T-helper 1 cell treated with Interleukin-12 subunit alpha and Interleukin-12 subunit beta and Interleukin-4 antibody, amounts not matched to agents 30 μg/mL and 1 μg/mL, for 36 hours (primary cell): Measurements from ENCODE around the gene AACS.
"Not testable (repeated sequence)": the region's sequence is repeated elsewhere in the genome, so short reads cannot be mapped to it uniquely, and the experiment has no call there.

Experiments
- H3K27ac Mint-ChIP-seq: one replicate; pipeline ENCODE4 v1.8.0; 2021; ENCODE audit warnings: mild to moderate bottlenecking, mixed read lengths
- H3K27me3 Mint-ChIP-seq: one replicate; pipeline ENCODE4 v1.8.0; 2021; ENCODE audit warnings: low read depth, mixed read lengths
- H3K36me3 Mint-ChIP-seq: one replicate; pipeline ENCODE4 v1.8.0; 2021; ENCODE audit warnings: low read depth, mixed read lengths
- H3K4me1 Mint-ChIP-seq: one replicate; pipeline ENCODE4 v1.8.0; 2021; ENCODE audit warnings: low read depth, mixed read lengths
- H3K4me3 Mint-ChIP-seq: one replicate; pipeline ENCODE4 v1.8.0; 2021; ENCODE audit warnings: mild to moderate bottlenecking, moderate library complexity, mixed read lengths
- H3K9me3 Mint-ChIP-seq: one replicate; pipeline ENCODE4 v1.8.0; 2021; ENCODE audit warnings: mixed read lengths

AACS gene, protein sequence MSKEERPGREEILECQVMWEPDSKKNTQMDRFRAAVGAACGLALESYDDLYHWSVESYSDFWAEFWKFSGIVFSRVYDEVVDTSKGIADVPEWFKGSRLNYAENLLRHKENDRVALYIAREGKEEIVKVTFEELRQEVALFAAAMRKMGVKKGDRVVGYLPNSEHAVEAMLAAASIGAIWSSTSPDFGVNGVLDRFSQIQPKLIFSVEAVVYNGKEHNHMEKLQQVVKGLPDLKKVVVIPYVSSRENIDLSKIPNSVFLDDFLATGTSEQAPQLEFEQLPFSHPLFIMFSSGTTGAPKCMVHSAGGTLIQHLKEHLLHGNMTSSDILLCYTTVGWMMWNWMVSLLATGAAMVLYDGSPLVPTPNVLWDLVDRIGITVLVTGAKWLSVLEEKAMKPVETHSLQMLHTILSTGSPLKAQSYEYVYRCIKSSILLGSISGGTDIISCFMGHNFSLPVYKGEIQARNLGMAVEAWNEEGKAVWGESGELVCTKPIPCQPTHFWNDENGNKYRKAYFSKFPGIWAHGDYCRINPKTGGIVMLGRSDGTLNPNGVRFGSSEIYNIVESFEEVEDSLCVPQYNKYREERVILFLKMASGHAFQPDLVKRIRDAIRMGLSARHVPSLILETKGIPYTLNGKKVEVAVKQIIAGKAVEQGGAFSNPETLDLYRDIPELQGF

DNA sequence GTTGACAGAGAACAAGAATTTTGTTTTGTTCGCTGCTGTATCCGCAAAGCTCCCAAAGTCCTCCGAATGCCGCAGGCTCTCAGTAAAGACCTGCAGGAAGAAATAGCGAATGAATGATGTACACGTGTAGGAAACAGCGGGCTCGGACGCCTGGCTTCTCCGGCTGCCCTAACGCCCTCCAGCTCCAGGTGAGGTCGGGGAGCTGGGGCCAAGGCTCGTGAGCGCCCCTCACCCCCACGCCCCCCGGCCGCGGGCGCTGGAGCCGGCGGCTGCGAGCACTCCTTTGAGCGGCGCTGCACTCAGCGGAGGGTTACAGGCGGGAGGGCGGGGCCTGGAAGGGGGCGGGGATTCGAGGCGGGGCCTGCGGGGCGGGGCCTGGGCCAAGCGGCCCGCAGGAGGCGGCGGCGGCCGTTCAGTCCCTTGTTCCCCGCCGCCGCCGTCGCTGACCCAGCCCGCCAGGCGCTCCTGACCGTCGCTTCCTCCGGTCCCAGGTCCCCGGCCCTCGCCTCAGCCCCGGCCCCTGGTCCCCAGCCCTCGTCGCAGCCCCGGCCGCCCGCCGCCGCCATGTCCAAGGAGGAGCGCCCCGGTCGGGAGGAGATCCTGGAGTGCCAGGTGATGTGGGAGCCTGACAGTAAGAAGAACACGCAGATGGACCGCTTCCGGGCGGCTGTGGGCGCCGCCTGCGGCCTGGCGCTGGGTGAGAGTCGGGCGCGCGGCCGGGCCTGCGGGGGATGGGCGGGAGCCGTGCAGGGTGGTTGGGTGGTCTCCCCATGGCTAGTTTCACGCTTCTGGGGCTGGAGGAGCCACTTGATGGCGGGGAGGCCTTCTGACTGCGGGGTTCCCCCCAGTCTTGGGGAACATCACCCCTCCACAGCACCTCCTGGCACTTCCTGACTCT is at the start of gene AACS:
AACS (plus strand) TSS at position 415 of the 898 bp plus-strand sequence; CDS start at position 565, 150 bp downstream.
- H3K27ac Mint-ChIP-seq = peak within 1 kb of the TSS; percentile 26
- H3K4me1 Mint-ChIP-seq = peaks cover 13% of the 10 kb centered on the region
- H3K4me3 Mint-ChIP-seq = peak within 1 kb of the TSS; percentile 73
- peaks cover 17% of the 10 kb centered on the region for H3K27me3 Mint-ChIP-seq
- H3K9me3 Mint-ChIP-seq = peaks cover 4% of the 10 kb centered on the region
- H3K36me3 Mint-ChIP-seq = no peaks in the 10 kb centered on the region

DNA sequence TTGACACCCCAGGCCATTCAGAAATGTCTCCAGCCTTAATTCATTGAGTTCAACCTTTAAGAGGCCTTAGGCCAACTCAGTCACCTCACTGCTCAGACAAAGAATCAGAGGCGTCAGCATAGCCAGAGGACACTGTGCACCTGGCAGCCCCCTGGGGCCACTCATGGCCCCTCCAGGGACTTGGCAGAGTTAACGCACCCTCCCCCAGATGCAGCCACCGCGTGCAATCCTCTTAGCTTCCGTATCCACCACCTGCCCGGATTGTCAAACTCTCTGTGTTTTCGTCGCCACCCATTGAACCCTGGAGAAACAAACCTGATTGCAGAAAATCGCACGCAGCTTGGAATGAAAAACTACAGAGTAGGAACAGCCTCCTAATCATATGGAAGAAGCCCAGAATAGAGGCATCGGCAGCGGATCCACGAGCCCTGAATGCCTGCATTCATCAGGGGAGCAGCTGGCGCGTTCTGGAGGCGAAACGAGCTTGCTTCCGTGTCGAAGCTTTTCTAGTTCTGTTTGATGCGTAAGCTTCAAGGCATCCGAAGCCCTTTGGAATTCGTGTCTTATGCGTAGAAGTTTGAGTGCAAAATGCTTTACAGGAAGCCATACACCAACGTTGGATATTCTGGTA is 49.4 kb upstream of the AACS start:
- Mint-ChIP-seq H3K27me3 (no peaks in the 10 kb centered on the region), H3K27ac (no peak overlapping the region), H3K4me1 (no peaks in the 10 kb centered on the region), H3K4me3 (no peak overlapping the region), H3K36me3 (peaks cover 7% of the 10 kb centered on the region), H3K9me3 (no peaks in the 10 kb centered on the region)

DNA sequence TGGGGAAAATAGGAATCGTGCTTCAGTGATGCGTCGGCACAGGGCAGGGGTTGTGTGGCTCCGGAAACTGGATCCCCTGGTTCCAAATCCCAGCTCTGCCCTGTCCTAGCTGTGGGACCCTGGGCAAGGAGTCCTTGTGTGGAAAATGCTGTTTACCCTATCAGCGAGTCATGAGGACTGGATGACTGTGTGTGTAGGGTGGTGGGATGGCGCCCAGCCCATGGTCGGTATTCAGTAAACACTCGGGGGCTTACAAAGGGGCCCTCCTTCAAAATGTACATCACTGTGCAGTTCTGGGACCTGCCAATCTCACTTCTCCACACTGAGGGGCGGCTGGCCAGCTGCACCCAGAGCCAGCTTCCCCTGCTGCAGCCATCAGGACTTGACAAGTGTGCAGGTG is 47.4 kb upstream of the AACS start:
- Mint-ChIP-seq H3K27me3 (no peaks in the 10 kb centered on the region), H3K36me3 (peaks cover 10% of the 10 kb centered on the region), H3K4me1 (no peaks in the 10 kb centered on the region), H3K4me3 (no peak overlapping the region), H3K27ac (no peak overlapping the region), H3K9me3 (no peaks in the 10 kb centered on the region)

DNA sequence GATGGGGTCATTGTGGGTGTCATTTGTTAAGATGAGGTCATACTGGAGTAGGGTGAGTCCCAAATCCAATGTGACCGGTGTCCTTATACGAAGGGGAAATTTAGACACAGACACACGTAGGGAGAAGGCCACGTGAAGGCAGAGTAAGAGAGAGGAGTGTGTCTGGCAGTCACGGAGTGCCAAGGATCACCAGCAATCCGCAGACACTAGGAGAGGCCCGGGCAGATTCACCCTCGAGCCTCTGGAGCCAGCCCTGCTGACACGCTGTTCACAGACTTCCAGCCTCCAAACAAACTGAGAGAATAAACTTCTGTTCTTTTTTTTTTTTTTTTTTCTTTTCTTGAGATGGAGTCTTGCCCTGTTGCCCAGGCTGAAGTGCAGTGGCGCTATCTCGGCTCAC is 46.9 kb upstream of the AACS start:
- Mint-ChIP-seq H3K4me1 (no peaks in the 10 kb centered on the region), H3K36me3 (peaks cover 13% of the 10 kb centered on the region), H3K4me3 (no peak overlapping the region), H3K27me3 (no peaks in the 10 kb centered on the region), H3K9me3 (no peaks in the 10 kb centered on the region), H3K27ac (no peak overlapping the region)

DNA sequence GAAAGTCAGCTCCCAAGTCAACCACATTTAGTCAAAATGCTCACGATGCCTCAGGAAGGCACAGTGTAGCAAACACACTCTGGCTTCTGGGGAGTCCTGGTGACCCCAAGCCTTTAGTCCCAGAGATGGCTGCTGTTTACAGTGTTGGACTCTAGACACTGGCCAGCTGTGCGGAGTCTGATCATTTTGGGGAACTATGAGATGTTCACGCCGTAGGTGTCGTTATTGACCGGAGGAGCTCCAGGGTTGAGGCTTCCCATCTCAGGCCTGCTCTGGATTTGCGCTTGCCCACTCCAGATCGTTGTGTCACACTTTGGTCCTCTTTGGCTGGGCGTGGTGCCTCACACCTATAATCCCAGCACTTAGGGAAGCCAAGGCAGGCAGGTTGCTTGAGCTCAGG is 44.1 kb upstream of the AACS start:
- no peak overlapping the region for H3K27ac Mint-ChIP-seq
- H3K27me3 Mint-ChIP-seq = no peaks in the 10 kb centered on the region
- no peak overlapping the region for H3K4me3 Mint-ChIP-seq
- peaks cover 13% of the 10 kb centered on the region for H3K36me3 Mint-ChIP-seq
- no peaks in the 10 kb centered on the region for H3K4me1 Mint-ChIP-seq
- no peaks in the 10 kb centered on the region for H3K9me3 Mint-ChIP-seq

DNA sequence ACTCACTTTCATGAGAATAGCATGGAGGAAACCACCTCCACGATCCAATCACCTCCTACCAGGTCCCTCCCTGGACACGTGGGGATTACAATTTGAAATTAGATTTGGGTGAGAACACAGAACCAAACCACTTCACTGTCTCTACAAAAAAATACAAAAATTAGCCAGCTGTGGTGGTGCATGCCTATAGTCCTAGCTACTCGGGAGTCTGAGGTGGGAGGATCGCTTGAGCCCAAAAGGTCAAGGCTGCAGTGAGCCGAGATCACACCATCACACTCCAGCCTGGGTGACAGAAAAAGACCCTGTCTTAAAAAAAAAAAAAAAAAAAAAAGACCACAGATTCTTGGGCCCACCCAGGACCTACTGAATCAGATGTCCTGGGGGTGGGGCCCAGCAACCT is 43.5 kb upstream of the AACS start:
- H3K27me3 Mint-ChIP-seq = no peaks in the 10 kb centered on the region
- no peak overlapping the region for H3K4me3 Mint-ChIP-seq
- no peaks in the 10 kb centered on the region for H3K4me1 Mint-ChIP-seq
- no peak overlapping the region for H3K27ac Mint-ChIP-seq
- H3K36me3 Mint-ChIP-seq = peaks cover 13% of the 10 kb centered on the region
- no peaks in the 10 kb centered on the region for H3K9me3 Mint-ChIP-seq

DNA sequence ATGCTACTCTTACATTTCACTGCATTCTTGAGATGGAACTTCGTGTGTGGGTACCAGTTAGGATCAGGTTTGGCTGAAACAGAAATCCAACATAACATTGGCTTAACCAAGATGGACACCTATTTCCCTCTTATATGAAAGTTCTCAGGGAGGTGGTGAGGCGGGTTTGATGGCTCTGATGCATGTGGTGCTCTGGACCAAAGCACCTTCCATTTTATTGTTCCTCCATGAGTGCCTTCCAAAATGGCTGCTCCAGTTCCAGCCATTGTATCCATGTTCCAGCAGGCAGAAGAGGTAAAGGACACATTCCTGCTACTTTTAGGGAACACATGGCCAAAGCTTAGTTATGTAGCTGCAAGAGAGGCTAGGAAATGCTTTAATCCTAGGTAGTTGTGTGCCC is 42.2 kb upstream of the AACS start:
- H3K9me3 Mint-ChIP-seq = no peaks in the 10 kb centered on the region
- H3K36me3 Mint-ChIP-seq = peaks cover 13% of the 10 kb centered on the region
- no peaks in the 10 kb centered on the region for H3K4me1 Mint-ChIP-seq
- H3K27ac Mint-ChIP-seq = no peak overlapping the region
- no peaks in the 10 kb centered on the region for H3K27me3 Mint-ChIP-seq
- H3K4me3 Mint-ChIP-seq = no peak overlapping the region

DNA sequence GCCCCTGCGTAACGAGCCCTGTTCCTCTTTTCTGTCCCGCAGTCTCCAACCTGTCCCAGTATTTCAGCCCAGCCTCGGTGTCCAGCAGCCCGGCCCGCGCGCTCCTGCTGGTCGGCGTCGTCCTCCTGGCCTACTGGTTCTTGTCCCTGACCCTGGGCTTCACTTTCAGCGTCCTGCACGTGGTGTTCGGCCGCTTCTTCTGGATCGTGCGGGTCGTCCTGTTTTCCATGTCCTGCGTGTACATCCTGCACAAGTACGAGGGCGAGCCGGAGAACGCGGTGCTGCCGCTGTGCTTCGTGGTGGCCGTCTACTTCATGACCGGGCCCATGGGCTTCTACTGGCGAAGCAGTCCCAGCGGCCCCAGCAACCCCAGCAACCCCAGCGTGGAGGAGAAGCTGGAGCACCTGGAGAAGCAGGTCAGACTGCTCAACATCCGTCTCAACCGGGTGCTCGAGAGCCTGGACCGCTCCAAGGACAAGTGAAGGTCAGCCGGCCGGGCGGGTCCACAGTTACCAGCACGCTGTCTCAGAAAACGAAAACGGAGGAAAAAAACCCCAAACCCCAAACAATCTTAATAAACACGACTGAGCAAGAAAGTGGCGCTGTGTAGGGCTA is 40.2 kb upstream of the AACS start:
- Mint-ChIP-seq H3K27ac (no peak overlapping the region), H3K36me3 (peaks cover 16% of the 10 kb centered on the region), H3K9me3 (no peaks in the 10 kb centered on the region), H3K4me1 (no peaks in the 10 kb centered on the region), H3K27me3 (no peaks in the 10 kb centered on the region), H3K4me3 (no peak overlapping the region)

DNA sequence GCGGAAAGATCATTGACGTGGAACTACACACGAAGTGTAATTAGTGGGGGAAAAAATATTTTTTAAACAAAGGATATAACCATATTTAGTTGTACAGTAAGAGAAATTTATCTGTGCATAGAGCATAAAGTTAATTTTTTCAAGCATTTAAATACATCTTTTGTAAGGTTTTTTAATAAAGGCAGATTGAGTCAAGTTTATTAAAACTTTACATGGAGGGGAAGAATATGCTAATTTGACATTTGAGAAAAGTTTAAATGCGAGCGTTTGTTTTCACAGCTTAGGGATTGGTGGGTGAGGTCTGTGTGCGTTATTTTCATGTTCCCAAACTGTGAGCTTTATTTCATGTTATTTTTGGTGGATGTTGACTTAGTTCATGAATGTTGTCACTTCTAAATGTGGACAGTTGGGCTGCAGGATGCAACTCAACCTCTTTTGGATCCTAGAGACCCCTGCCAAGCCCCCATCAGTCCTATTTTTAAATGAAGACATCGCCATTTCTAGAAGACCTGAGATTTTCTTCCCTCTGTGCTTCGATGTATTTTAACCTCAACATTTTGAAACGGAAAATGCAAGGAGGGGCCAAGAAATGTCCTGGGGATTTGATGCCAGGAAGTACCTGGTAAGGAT is 39.5 kb upstream of the AACS start:
- no peak overlapping the region for H3K4me3 Mint-ChIP-seq
- no peaks in the 10 kb centered on the region for H3K27me3 Mint-ChIP-seq
- H3K36me3 Mint-ChIP-seq = peaks cover 16% of the 10 kb centered on the region
- no peak overlapping the region for H3K27ac Mint-ChIP-seq
- no peaks in the 10 kb centered on the region for H3K9me3 Mint-ChIP-seq
- no peaks in the 10 kb centered on the region for H3K4me1 Mint-ChIP-seq

DNA sequence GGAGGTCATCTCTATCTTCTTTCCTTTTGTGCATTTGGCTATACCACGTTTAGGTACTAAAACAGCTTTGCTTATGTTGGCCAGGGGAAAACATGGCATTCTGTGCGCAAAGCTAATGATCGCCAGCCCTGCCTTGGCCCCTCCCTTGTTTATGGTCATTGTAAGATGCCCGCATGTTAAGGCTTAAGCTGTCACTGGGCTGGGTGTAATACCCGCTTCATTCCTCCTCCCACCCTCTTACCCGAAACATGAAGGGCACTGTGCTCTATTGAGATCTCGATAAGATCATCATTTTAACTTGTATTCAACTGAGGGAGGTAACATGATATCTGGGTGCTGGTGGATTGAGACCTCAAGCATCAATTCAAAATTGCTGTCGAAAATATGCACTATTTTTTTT is 37.1 kb upstream of the AACS start:
- Mint-ChIP-seq H3K36me3 (peaks cover 9% of the 10 kb centered on the region), H3K27ac (no peak overlapping the region), H3K9me3 (no peaks in the 10 kb centered on the region), H3K4me1 (no peaks in the 10 kb centered on the region), H3K27me3 (no peaks in the 10 kb centered on the region), H3K4me3 (no peak overlapping the region)

DNA sequence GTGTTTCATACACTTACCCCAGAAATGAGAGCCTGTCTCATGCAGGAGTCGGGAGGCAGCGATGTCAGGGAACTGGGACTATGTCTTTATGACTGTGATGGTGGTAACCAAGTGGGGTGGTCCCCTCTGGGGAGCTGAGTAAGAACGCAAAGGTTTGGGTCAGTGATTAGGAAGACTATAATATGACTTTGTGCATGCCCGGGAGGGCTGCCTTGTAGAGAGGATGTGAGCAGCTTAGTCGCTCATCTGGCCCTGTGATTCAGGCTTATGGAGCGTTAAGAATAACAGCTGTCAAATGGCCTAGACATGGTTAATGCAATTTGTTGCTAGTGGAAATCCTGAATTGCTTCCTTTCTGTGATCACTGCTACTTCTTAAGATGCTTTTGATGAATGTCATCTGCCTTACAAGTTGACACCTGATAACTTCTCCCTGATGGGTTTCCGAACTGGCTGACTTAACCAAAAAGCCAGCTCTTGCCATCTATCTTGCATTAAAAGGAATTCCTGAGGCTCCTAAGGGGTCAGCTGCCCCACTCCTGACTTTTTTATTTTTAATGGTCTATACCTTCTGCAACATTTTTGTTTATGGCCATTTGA is 35.4 kb upstream of the AACS start:
- peaks cover 2% of the 10 kb centered on the region for H3K9me3 Mint-ChIP-seq
- H3K27me3 Mint-ChIP-seq = no peaks in the 10 kb centered on the region
- no peak overlapping the region for H3K4me3 Mint-ChIP-seq
- H3K4me1 Mint-ChIP-seq = no peaks in the 10 kb centered on the region
- peaks cover 6% of the 10 kb centered on the region for H3K36me3 Mint-ChIP-seq
- H3K27ac Mint-ChIP-seq = no peak overlapping the region

DNA sequence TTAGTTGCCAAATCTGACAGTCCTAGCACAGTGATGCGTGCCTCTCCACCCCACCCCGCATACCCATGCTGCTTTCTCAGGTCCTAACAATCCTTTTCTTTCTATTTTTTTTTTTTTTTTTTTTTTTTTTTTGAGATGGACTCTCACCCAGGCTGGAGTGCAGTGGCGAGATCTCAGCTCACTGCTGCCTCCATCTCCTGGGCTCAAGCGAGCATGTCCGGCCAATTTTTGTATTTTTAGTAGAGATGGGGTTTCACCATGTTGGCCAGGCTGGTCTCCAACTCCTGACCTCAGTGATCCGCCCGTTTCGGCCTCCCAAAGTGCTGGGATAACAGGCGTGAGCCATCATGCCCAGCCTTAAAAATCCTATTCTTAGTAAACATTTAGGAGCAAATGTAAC is 33.8 kb upstream of the AACS start:
- not testable (repeated sequence) for H3K27me3 Mint-ChIP-seq, H3K4me1 Mint-ChIP-seq, H3K4me3 Mint-ChIP-seq, H3K27ac Mint-ChIP-seq, H3K36me3 Mint-ChIP-seq
- peaks cover 10% of the 10 kb centered on the region for H3K9me3 Mint-ChIP-seq

DNA sequence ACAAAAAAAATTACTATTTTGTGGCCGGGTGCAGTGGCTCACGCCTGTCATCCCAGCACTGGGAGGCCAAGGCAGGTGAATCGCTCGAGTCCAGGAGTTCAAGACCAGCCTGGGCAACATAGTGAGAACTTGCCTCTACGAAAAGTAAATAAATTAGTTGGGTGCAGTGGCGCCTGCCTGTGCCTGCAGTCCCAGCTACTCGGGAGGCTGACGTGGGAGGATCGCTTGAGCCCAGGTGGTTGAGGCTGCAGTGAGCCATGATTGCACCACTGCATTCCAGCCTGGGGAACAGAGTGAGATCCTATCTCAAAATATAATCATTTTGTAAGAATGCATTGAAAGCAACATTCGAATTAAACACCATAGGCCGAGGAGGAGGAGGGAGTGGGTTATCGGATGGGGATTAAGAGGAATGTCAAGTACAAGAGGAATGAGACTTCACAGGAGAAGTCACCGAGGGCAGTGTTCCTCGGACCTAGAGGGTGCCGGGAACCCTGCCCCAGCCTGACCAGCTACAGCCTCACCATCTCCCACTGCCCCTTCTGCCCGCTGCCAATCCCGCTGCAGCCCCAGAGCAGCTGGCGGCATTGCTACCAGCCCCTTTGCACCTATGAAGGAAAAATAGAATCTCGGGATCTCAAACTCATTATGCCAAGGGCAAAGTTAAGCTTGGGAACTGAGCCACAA is 32.6 kb upstream of the AACS start:
- no peak overlapping the region for H3K4me3 Mint-ChIP-seq
- no peaks in the 10 kb centered on the region for H3K27me3 Mint-ChIP-seq
- peaks cover 9% of the 10 kb centered on the region for H3K36me3 Mint-ChIP-seq
- no peak overlapping the region for H3K27ac Mint-ChIP-seq
- peaks cover 10% of the 10 kb centered on the region for H3K9me3 Mint-ChIP-seq
- no peaks in the 10 kb centered on the region for H3K4me1 Mint-ChIP-seq
